Fibroblast of villous mesenchyme (primary cell): Measurements from ENCODE around the gene KCNJ2. TPM values are rescaled to one million over a fixed set of nuclear protein-coding genes. Genes with fewer than 3 reads are reported as not detected.

ENCODE experiments used
- DNase-seq: peaks from one replicate; pipeline ENCODE4 v3.0.0-alpha.2; 2010; ENCODE audit warnings: low read depth
- H3K4me3 ChIP-seq: 2 replicates; pipeline ENCODE4 v1.5.1; 2011; ENCODE audit warnings: low read depth, mild to moderate bottlenecking, low read length
- CTCF ChIP-seq: IDR thresholded peaks from 2 replicates; pipeline ENCODE4 v1.5.1; 2012; ENCODE audit warnings: low read depth, mild to moderate bottlenecking, low read length; ENCODE audit not compliant: insufficient read depth
- total RNA-seq: library from RNA; depleted of rRNA; stranded (reverse); fragments of >200 nt; gene quantifications from 2 replicates; pipeline ENCODE4 v1.2.3, GENCODE V29; 2012

Gene KCNJ2
- total RNA-seq = 0.64 and 0.86 TPM in 2 replicates

GRCh38 chr17:70168977-70169708, at the start of gene KCNJ2:
KCNJ2 (plus strand) TSS chr17:70169532; CDS start chr17:70175040, 5,508 bp downstream.
- peak within 1 kb of the TSS; percentile 71 for H3K4me3 ChIP-seq
- DNase-seq = peak; percentile 75
- TF ChIP-seq CTCF = no peak

DNA sequence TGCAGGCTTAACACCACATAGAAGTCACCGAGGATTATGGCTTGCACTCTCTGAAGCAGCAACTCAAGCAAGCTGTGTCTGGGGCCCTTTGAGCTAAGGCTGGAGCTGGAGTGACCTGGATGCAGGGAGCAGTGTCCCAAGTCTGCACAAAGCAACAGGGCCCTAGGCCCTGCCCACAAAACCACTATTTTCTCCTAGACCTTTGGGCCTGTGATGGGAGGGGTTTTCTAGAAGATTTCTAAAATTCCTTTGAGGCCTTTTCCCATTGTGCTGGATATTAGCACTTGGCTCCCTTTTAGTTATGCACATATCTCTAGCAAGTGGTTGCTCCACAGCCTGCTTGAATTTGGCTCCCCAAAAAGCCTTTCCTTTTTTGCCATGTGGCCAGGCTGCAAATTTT, 49.8 kb upstream of the KCNJ2 start:
- TF ChIP-seq CTCF = no peak
- DNase-seq = no peak
- H3K4me3 ChIP-seq = no peak overlapping the region

GRCh38 chr17:70119983-70120382, 49.3 kb upstream of the KCNJ2 start:
- H3K4me3 ChIP-seq = no peak overlapping the region

DNA sequence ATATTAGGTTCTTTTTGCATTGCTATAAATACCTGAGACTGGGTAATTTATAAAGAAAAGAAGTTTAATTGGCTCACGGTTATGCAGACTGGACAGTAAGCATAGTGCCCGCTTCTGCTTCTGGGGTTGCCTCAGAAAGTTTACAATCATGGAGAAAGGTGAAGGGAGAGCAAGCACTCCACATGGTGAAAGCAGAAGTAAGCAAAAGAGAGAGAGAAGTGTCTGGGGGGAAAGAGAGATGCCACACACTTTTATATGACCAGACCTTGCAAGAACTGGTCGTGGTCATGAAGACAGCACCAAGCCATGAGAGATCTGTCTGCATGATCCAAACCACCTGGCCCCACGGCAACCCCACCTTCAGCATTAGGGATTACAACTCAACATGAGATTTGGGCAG, 48.9 kb upstream of the KCNJ2 start:
- TF ChIP-seq CTCF = no peak
- DNase-seq = no peak
- H3K4me3 ChIP-seq = no peak overlapping the region

More at GRCh38 chr17:70119983-70120382, 49.3 kb upstream of the KCNJ2 start:
- TF ChIP-seq CTCF = no peak
- DNase-seq = no peak

GRCh38 chr17:70121126-70121525, 48.2 kb upstream of the KCNJ2 start:
- no peak for DNase-seq
- no peak overlapping the region for H3K4me3 ChIP-seq
- no peak for TF ChIP-seq CTCF

DNA sequence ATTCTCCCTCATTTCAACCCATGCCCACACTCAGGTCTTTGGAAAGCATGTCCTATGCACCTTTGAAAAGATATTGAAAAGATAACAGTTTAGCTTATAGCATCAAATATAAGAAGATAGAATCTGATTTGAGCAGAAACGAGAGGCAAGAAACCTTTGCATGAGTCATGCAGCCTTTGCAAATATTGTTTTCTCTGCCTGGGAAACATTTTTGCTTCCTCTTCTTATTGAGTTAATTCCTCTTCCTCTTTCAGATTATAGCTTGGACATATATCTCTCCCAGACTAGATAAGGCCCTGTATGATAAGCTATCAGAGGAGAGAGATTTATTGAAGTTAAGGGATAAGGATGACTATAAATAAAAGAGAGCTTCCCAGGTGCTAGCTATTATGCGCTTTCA, 46.1 kb upstream of the KCNJ2 start:
- no peak for TF ChIP-seq CTCF
- no peak for DNase-seq
- no peak overlapping the region for H3K4me3 ChIP-seq

DNA sequence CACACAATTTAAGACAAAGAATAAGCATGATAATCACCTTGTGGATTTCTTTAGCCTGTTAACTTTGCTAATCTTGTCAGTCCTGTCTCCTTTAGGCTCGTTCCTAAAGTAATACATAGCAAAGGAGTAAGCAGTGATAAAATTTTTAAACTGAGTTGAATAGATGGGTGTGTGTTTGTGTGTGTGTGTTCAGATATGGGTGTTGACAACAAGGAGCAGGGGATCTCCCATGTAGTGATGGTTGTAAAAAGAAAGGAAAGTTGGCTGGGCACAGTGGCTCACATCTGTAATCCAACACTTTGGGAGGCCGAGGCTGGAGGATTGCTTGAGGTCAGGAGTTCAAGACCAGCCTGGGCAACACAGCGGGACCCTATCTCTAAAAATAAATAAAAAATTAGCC, 44.6 kb upstream of the KCNJ2 start:
- DNase-seq = no peak
- H3K4me3 ChIP-seq = no peak overlapping the region
- no peak for TF ChIP-seq CTCF
